Body of pancreas (tissue), 4 donors: Measurements from ENCODE around the gene ELOVL5.

Source experiments
- CTCF ChIP-seq, 7 experiments: fragments of 450-650 bp in 4 of 7; fragments of 200-600 bp in 3 of 7; sonication (generic) in 3 of 7; IDR thresholded peaks; one replicate each; pipeline ENCODE4 v1.5.1; 2016 to 2019; ENCODE audit warnings: antibody characterized with exemption in 7 of 7
- POLR2A ChIP-seq, 3 donors: fragments of 450-650 bp; IDR thresholded peaks; one replicate each; pipeline ENCODE4 v1.6.1; 2016; ENCODE audit warnings: antibody characterized with exemption in 3 of 3, mild to moderate bottlenecking in 2 of 3

GRCh38 chr6:53282741-53283140 lies 66.0 kb downstream of the ELOVL5 start:
- no peak for TF ChIP-seq CTCF (IDR thresholded peaks at IDR 0.05)
- TF ChIP-seq POLR2A (IDR thresholded peaks at IDR 0.05), result no peak
